Measurements from ENCODE around the gene CSF3. TPM values are rescaled to one million over a fixed set of nuclear protein-coding genes. Genes with fewer than 3 reads are reported as not detected.

The CSF3 gene
- polyA plus RNA-seq, 1 donor from 2014 or later: not detected

DNA sequence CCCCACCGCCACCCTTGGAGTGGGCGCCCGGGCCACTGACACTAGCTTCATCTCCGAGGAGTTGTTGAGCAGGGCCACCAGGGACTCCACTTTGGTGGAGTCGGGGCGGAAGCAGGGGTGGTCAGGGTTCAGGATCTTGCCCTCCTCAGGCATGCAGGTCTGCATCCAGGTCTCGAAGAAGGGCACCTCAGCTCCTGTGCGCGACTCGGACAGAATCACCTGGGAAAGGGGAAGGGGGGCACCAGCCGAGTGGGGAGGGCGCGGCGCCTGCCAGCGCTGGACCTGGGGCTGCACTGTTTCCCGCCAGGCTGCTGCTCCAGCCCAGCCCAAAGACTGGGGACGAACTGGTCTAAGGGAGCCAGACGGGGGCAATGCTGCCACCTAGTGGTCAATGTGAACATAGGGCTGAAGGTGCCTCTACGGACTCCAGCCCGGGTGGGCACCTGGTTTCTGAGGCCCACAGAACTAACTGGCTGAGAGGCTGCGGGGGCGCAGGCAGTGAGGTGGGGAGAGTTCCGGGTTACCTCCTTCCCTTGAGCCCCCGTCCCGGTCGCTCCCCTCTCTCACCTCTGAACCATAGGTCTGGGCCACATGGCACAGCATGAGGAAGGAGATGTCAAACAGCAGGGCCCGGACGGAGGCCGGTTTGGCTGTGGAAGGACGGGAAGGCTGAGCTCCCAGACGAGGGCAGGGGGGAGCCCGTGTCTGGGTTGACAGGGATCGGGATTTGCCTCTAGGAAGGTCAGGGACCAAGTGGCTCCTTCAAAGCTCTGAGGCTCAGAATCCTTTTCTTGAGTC lies 11.8 kb downstream of the CSF3 start:
- Histone ChIP-seq H3K36me3 (ENCODE audit: insufficient read depth, low read length) (no peaks in the 10 kb centered on the region), H3K9me3 (ENCODE audit: low read length) (no peaks in the 10 kb centered on the region), H3K9ac (ENCODE audit: low read length) (no peak overlapping the region), H3F3A (ENCODE audit: insufficient read depth, low read length, poor library complexity, severe bottlenecking) (no peaks in the 10 kb centered on the region), H3K27me3 (ENCODE audit: insufficient read depth, low read depth, low read length) (no peaks in the 10 kb centered on the region), H2AFZ (ENCODE audit: low read depth, low read length) (no peak overlapping the region), H3K4me3 (ENCODE audit: low read length) (no peak overlapping the region), H4K20me1 (ENCODE audit: insufficient read depth) (no peaks in the 10 kb centered on the region), H3K79me2 (replicated peaks; ENCODE audit: insufficient read depth, low read length) (no peaks in the 10 kb centered on the region), H3K4me2 (ENCODE audit: low read length) (no peak overlapping the region), H3K27ac (ENCODE audit: low read length) (no peak overlapping the region), H3K9me2 (ENCODE audit: insufficient read depth, low read length) (no peaks in the 10 kb centered on the region)
- TF ChIP-seq, protein P1, sequence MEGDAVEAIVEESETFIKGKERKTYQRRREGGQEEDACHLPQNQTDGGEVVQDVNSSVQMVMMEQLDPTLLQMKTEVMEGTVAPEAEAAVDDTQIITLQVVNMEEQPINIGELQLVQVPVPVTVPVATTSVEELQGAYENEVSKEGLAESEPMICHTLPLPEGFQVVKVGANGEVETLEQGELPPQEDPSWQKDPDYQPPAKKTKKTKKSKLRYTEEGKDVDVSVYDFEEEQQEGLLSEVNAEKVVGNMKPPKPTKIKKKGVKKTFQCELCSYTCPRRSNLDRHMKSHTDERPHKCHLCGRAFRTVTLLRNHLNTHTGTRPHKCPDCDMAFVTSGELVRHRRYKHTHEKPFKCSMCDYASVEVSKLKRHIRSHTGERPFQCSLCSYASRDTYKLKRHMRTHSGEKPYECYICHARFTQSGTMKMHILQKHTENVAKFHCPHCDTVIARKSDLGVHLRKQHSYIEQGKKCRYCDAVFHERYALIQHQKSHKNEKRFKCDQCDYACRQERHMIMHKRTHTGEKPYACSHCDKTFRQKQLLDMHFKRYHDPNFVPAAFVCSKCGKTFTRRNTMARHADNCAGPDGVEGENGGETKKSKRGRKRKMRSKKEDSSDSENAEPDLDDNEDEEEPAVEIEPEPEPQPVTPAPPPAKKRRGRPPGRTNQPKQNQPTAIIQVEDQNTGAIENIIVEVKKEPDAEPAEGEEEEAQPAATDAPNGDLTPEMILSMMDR (IDR thresholded peaks at IDR 0.05; ENCODE audit: poor library complexity, severe bottlenecking): peak; percentile 84
- TF ChIP-seq RAD21 (conservative IDR thresholded peaks at IDR 0.05): peak; percentile 52
- no peak for TF ChIP-seq EP300 (conservative IDR thresholded peaks at IDR 0.05; ENCODE audit: poor library complexity, severe bottlenecking)
- TF ChIP-seq SMC3 (conservative IDR thresholded peaks at IDR 0.05; ENCODE audit: poor library complexity): peak; percentile 66

GRCh38 chr17:40027614-40028012 lies 12.4 kb downstream of the CSF3 start:
- H3K9ac ChIP-seq (ENCODE audit: low read length): no peak overlapping the region
- H3F3A ChIP-seq (ENCODE audit: insufficient read depth, low read length, poor library complexity, severe bottlenecking): no peaks in the 10 kb centered on the region
- H3K27ac ChIP-seq (ENCODE audit: low read length): no peak overlapping the region
- H3K9me2 ChIP-seq (ENCODE audit: insufficient read depth, low read length): no peaks in the 10 kb centered on the region
- H3K4me3 ChIP-seq (ENCODE audit: low read length): no peak overlapping the region
- no peak overlapping the region for H3K4me2 ChIP-seq (ENCODE audit: low read length)
- H3K36me3 ChIP-seq (ENCODE audit: insufficient read depth, low read length): no peaks in the 10 kb centered on the region
- H3K27me3 ChIP-seq (ENCODE audit: insufficient read depth, low read depth, low read length): no peaks in the 10 kb centered on the region
- no peak for TF ChIP-seq REST (IDR thresholded peaks at IDR 0.05; ENCODE audit: borderline replicate concordance)
- TF ChIP-seq RAD21 (conservative IDR thresholded peaks at IDR 0.05): no peak
- TF ChIP-seq POLR2AphosphoS5 (IDR thresholded peaks at IDR 0.05): no peak
- no peak for TF ChIP-seq SMC3 (conservative IDR thresholded peaks at IDR 0.05; ENCODE audit: poor library complexity)
- TF ChIP-seq EP300 (conservative IDR thresholded peaks at IDR 0.05; ENCODE audit: poor library complexity, severe bottlenecking): no peak
- TF ChIP-seq, protein P1 (IDR thresholded peaks at IDR 0.05; ENCODE audit: poor library complexity, severe bottlenecking): no peak
- TF ChIP-seq TAF1 (IDR thresholded peaks at IDR 0.05; ENCODE audit: low read depth): no peak
- no peak for TF ChIP-seq MXI1 (conservative IDR thresholded peaks at IDR 0.05; ENCODE audit: poor library complexity, severe bottlenecking)
- H4K20me1 ChIP-seq (ENCODE audit: insufficient read depth): no peaks in the 10 kb centered on the region
- no peaks in the 10 kb centered on the region for H3K9me3 ChIP-seq (ENCODE audit: low read length)
- H2AFZ ChIP-seq (ENCODE audit: low read depth, low read length): no peak overlapping the region
- no peaks in the 10 kb centered on the region for H3K79me2 ChIP-seq (replicated peaks; ENCODE audit: insufficient read depth, low read length)

Data from neural cell (in vitro differentiated cells).